IPS-20b (cell line): Measurements from ENCODE around the gene DPM1.

Experiments
- H3K27ac ChIP-seq: one replicate; pipeline ENCODE4 v1.5.1; 2013; ENCODE audit warnings: low read length
- H3K27me3 ChIP-seq: 2 replicates; pipeline ENCODE4 v1.6.1; 2013; ENCODE audit warnings: mild to moderate bottlenecking, low read length, inconsistent platforms; ENCODE audit not compliant: insufficient read depth
- H3K36me3 ChIP-seq: 2 replicates; pipeline ENCODE4 v1.6.1; 2013; ENCODE audit warnings: low read depth, mild to moderate bottlenecking, inconsistent platforms, low read length, moderate library complexity; ENCODE audit not compliant: insufficient read depth
- H3K4me1 ChIP-seq: 2 replicates; pipeline ENCODE4 v1.6.1; 2013; ENCODE audit warnings: mild to moderate bottlenecking, control low read depth, inconsistent platforms, low read length, moderate library complexity; ENCODE audit not compliant: insufficient read depth
- H3K4me3 ChIP-seq: 2 replicates; pipeline ENCODE4 v1.5.1; 2013; ENCODE audit warnings: mild to moderate bottlenecking, low read length, inconsistent platforms
- H3K9ac ChIP-seq: 2 replicates; pipeline ENCODE4 v1.6.1; 2013; ENCODE audit warnings: low read depth, mild to moderate bottlenecking, inconsistent platforms, low read length, moderate library complexity
- H3K9me3 ChIP-seq: 2 replicates; pipeline ENCODE4 v1.6.1; 2013; ENCODE audit warnings: mild to moderate bottlenecking, low read depth, low read length, inconsistent platforms; ENCODE audit not compliant: insufficient read depth

Gene DPM1

DNA sequence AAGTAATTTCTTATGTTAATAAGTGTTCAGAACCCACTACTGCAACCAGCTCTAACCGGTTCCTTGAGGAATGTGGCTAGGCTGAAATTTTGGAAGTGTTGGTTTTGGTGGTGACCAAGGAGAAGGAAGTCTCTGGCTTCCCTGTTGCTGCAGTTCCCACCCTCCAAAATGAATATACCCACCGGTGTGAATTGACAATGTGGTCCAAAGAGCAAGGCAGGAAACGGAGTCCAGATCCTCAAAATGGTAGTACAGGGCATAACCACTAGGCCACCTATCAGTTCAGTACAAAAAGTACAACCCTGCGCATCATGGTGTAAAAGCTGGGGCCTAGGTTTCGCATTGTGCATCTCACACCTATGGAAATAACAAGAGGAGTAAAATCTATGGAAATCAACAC is 29.9 kb downstream of the DPM1 start:
- Histone ChIP-seq H3K4me3 (peak overlapping the region; percentile 77), H3K4me1 (peaks cover 23% of the 10 kb centered on the region), H3K9ac (no peak overlapping the region; the same call in 1 of the 2 replicates)

DNA sequence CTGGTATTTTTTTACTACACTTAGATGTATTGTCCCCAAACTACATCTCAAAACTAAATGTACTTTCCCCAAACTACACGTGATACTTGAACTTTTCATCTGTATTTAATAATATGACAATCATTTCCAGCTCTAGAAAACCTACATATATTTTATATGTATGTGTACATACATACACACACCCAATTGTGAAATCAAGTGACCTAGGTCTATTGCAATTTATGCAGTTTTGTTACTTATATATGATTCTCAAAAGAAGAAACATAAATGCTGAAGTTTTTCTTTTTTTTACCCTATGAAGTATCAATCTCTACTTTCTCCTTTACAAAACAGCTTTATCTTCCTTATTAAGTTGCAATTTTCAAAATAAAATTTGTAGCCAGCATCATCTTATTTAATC is 31.8 kb downstream of the DPM1 start:
- Histone ChIP-seq H3K27me3 (no peaks in the 10 kb centered on the region), H3K4me3 (no peak overlapping the region), H3K36me3 (peaks cover 73% of the 10 kb centered on the region), H3K27ac (no peak overlapping the region), H3K4me1 (peaks cover 20% of the 10 kb centered on the region), H3K9ac (no peak overlapping the region), H3K9me3 (no peaks in the 10 kb centered on the region)

More for the DNA sequence above, 29.9 kb downstream of the DPM1 start:
- Histone ChIP-seq H3K36me3 (peaks cover 79% of the 10 kb centered on the region), H3K9me3 (no peaks in the 10 kb centered on the region), H3K27ac (no peak overlapping the region), H3K27me3 (no peaks in the 10 kb centered on the region)

DNA sequence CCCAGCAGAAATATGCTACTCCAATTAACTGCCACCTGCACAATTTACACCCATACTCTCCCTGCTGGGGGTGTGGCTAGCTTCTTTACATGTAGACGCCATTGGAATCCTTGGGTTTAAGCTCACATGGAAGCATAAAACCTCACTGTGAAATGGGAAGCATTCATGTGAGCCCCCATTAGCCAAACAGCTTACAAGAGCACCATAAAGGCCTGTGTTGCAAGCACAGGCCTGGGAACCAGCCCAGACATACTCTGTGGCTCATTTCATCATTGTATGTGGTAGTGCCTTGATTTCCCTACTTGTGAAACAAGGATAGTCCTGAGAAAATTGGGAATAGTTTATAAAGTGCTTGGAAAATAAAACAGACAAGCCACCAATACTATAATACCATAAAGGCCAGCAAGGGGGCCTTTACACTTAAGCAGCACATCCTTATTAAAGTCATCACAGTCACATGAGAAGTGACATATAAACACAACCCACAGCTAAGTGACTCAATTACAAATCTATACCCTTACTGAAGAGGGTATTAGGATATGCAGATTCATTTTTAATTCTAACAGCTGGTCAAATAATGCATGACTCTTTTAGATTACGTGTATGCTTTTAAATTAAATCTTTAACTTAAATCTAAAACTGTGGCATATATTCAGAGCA is 33.9 kb downstream of the DPM1 start:
- Histone ChIP-seq H3K9ac (no peak overlapping the region), H3K4me1 (peaks cover 20% of the 10 kb centered on the region), H3K9me3 (no peaks in the 10 kb centered on the region), H3K36me3 (peaks cover 82% of the 10 kb centered on the region), H3K4me3 (no peak overlapping the region), H3K27ac (no peak overlapping the region), H3K27me3 (no peaks in the 10 kb centered on the region)

DNA sequence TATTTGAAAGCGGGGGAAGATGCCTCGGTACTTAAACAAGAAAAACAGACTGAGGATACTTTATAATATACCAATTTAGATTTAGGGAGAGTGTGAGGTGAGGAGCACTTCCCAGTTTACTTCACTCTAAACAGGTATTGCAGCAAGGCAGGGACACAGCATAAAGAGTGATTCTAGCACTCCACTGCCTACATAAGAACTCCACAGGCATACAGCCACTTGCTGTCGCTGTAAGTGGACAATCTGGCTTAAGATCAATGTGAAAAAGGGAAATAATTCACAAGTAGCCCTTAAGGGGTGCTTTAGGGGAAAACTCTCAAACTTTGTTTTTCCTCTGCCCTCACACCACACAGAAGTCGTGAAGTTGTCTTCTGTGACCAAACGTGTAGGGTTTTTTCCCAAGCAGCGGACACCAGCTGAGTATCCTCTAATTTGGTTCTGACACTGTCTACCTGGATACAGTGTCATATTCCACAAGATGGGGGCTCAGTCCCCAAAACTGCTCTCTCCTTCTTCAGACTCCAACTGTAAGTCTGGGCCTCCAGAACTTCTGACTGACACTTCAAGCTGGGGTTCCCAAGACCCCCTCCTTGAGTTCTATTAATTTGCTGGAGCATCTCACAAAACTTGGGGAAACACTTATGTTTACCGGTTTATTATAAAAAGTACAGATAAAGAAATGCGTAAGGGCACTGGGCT is 36.4 kb downstream of the DPM1 start:
- Histone ChIP-seq H3K36me3 (peaks cover 79% of the 10 kb centered on the region), H3K27ac (no peak overlapping the region)

DNA sequence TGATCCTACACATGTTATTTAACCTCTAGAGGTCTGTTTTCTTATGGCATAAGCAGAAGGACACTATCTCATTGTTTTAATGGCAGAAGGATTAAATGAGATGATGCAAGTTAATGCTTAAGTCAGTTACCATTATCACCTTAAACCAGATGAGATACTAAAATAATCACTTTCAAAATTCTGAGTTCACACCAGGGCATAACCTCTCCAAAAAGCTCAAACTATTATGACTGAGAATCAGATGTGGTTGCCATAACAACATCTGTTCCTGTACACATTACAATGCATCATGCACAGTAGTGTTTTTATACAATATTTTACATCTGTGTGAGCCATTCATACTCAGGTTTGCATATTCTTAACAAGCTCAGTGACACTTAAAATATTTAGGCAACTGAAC is 37.3 kb downstream of the DPM1 start:
- Histone ChIP-seq H3K4me3 (no peak overlapping the region), H3K4me1 (peaks cover 8% of the 10 kb centered on the region; the same call in 1 of the 2 replicates), H3K36me3 (peaks cover 79% of the 10 kb centered on the region), H3K27me3 (no peaks in the 10 kb centered on the region), H3K9ac (no peak overlapping the region), H3K9me3 (no peaks in the 10 kb centered on the region), H3K27ac (no peak overlapping the region)

More for the DNA sequence above, 36.4 kb downstream of the DPM1 start:
- no peaks in the 10 kb centered on the region for H3K9me3 ChIP-seq
- no peak overlapping the region for H3K9ac ChIP-seq
- no peaks in the 10 kb centered on the region for H3K27me3 ChIP-seq
- no peak overlapping the region for H3K4me3 ChIP-seq
- H3K4me1 ChIP-seq: peaks cover 5% of the 10 kb centered on the region; the same call in 1 of the 2 replicates

DNA sequence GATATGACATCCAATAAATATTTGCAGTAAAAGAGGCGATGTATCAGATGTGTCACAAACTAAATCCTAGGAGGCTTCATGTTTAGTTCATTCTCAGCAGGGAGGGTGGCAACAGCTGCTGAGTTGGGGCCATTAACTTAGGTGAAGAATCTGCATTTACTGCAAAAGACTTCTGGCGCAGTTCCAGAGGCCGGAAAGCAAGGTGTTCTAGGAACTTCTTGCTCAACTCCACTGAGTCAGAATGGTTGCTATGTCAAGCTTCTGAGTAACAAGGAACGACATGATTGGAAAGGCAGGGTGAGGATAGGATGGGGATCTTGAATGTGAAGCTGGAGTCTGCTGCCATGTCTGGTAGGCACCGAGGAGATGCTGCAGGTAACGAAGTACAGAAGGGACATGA is 38.8 kb downstream of the DPM1 start:
- H3K27ac ChIP-seq: no peak overlapping the region
- H3K36me3 ChIP-seq: peaks cover 73% of the 10 kb centered on the region
- H3K9ac ChIP-seq: no peak overlapping the region
- H3K27me3 ChIP-seq: no peaks in the 10 kb centered on the region
- H3K4me1 ChIP-seq: peaks cover 14% of the 10 kb centered on the region; the same call in 1 of the 2 replicates
- no peak overlapping the region for H3K4me3 ChIP-seq
- no peaks in the 10 kb centered on the region for H3K9me3 ChIP-seq

DNA sequence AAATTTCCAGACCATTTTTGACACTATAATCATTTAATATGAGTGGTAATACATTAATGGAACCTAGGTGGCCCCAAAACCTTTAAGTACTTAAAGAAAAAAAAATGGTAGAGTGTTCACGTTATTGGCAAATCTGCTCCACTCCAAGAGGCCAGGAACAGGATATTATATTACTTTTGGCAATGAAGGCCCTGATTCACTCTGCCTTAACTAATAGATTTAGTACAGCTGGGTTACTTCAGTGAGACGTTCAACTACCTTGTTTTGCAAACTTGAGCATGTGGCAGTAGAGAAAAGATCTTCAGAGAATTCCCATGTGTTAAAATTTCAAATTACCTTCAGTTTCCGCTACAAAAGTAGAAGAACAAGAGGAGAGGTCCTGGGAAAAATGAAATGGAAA is 39.9 kb downstream of the DPM1 start:
- H3K9me3 ChIP-seq: no peaks in the 10 kb centered on the region
- no peaks in the 10 kb centered on the region for H3K27me3 ChIP-seq
- no peak overlapping the region for H3K27ac ChIP-seq
- peaks cover 72% of the 10 kb centered on the region for H3K36me3 ChIP-seq
- no peak overlapping the region for H3K9ac ChIP-seq
- H3K4me3 ChIP-seq: no peak overlapping the region
- peaks cover 23% of the 10 kb centered on the region for H3K4me1 ChIP-seq

DNA sequence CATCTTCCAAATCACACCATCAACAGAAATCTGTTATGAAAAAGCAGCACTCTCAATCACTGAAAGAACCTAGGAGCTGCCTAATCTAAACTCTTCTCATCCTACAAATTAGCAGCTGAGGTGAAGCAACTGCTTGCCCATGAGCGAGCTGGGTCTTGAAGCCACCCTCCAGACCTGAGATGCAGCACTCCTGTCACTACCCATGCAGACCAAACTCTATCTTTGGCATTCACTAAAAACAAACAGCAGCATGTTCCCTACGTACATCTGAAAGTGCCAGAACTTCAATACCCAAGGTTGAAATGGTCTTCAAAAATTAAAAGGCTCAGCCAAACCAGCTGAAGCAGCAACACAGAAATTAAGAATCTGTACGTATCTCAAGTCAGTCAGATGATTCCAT is 41.4 kb downstream of the DPM1 start:
- H3K36me3 ChIP-seq: peaks cover 70% of the 10 kb centered on the region
- H3K9me3 ChIP-seq: no peaks in the 10 kb centered on the region
- no peaks in the 10 kb centered on the region for H3K27me3 ChIP-seq
- peaks cover 22% of the 10 kb centered on the region for H3K4me1 ChIP-seq
- no peak overlapping the region for H3K4me3 ChIP-seq
- no peak overlapping the region for H3K27ac ChIP-seq
- no peak overlapping the region for H3K9ac ChIP-seq

DNA sequence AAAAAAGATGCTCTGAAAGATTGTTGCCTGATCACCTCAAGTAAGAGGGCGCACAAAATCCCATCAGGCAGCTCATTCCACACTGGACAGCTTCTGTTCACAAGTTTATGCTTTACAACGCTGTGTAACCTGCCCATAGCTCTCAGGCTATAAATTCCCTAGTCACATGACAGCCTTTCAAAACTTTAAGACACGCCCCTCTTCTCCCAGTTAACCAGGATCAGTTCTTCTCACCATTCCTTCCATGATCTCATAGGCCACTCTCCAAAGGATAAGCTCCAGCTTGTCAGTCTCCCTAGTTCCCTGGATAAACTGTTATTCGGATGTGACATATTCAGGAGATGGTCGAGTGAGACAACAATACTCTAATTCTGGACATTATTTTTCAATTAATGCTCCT is 42.1 kb downstream of the DPM1 start:
- Histone ChIP-seq H3K9me3 (no peaks in the 10 kb centered on the region), H3K27ac (no peak overlapping the region), H3K9ac (no peak overlapping the region), H3K27me3 (no peaks in the 10 kb centered on the region), H3K36me3 (peaks cover 73% of the 10 kb centered on the region), H3K4me1 (peaks cover 22% of the 10 kb centered on the region), H3K4me3 (no peak overlapping the region)

DNA sequence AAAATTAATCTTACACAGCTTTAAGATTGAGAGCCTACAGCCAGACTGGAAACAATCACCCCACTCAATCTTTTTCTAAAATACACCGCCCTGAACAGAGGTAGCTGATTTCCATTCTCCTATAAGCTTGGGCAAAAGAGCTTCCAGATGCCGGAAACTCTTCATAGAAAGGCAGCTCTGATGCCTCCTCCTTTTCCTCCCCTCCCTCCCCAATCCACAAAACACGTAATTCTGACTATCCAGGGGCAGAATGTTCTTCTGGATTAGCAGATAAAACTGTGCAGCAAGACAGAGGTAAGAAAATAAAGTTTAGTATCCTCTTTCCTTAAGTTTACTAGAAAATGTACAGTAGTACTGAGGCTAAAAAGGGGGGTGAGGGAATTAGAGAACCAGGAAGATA is 42.9 kb downstream of the DPM1 start:
- peaks cover 22% of the 10 kb centered on the region for H3K4me1 ChIP-seq
- no peak overlapping the region for H3K4me3 ChIP-seq

DNA sequence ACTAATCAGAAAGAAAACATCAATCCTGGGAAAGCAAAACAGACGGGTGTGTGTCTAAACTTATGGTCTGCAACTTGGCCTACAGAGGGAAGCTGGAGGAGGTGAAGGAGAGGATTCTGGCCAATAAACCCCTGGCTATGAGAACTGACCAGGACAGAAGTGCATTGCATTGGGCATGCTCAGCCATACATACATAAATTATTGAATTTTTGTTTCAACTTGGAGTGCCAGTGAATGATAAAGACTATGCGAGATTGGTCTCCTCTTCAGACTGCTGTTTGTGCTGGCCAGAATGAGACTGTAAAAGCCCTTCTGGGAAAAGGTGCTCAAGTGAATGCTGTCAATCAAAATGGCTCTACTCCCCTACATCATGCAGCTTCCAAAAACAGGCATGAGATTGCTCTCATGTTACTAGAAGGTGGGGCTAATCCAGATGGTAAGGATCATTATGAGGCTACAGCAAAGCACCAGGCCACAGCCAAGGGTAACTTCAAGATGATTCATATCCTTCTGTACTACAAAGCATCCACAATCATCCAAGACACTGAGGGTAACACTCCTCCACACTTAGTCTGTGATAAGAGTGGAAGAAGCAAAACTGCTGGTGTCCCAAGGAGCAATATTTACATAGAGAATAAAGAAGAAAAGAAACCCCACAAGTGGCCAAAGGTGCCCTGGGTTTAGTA is 44.5 kb downstream of the DPM1 start:
- Histone ChIP-seq H3K4me1 (peaks cover 22% of the 10 kb centered on the region), H3K27me3 (no peaks in the 10 kb centered on the region), H3K9me3 (no peaks in the 10 kb centered on the region), H3K36me3 (peaks cover 76% of the 10 kb centered on the region), H3K4me3 (no peak overlapping the region), H3K27ac (no peak overlapping the region), H3K9ac (no peak overlapping the region)

More for the DNA sequence above, 42.9 kb downstream of the DPM1 start:
- peaks cover 72% of the 10 kb centered on the region for H3K36me3 ChIP-seq
- no peaks in the 10 kb centered on the region for H3K27me3 ChIP-seq
- no peaks in the 10 kb centered on the region for H3K9me3 ChIP-seq
- no peak overlapping the region for H3K27ac ChIP-seq
- H3K9ac ChIP-seq: no peak overlapping the region

DNA sequence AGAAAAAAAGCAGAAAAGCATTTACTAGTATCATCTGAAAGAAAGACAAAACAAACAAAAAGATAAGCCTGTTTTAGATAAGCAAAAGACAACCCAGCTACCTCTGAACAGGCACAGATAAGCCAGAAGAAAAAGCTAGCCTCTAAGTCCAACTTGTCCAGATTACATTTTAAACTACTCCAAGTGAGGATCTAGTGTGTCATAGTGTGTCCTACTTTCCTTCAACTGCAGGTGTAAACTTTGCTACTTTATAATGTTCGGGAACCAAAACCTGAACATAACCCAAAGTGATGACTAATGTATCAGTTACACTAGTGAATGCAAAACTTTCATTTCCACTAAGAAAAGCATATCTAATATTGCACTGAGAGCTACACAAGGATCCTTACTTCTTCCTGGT is 46.6 kb downstream of the DPM1 start:
- H3K4me3 ChIP-seq: no peak overlapping the region
- no peaks in the 10 kb centered on the region for H3K9me3 ChIP-seq
- peaks cover 65% of the 10 kb centered on the region for H3K36me3 ChIP-seq
- H3K9ac ChIP-seq: no peak overlapping the region
- H3K4me1 ChIP-seq: peaks cover 22% of the 10 kb centered on the region
- H3K27me3 ChIP-seq: no peaks in the 10 kb centered on the region
- no peak overlapping the region for H3K27ac ChIP-seq
